NCI-H2081 treated with DMSO at 0.1 percent for 48 hours (cell line): ENCODE data around the gene S100A11.

Experiments used
- DNase-seq: peaks from one replicate; lab custom pipeline; 2025; lab: John Stamatoyannopoulos, UW

Gene S100A11

DNA sequence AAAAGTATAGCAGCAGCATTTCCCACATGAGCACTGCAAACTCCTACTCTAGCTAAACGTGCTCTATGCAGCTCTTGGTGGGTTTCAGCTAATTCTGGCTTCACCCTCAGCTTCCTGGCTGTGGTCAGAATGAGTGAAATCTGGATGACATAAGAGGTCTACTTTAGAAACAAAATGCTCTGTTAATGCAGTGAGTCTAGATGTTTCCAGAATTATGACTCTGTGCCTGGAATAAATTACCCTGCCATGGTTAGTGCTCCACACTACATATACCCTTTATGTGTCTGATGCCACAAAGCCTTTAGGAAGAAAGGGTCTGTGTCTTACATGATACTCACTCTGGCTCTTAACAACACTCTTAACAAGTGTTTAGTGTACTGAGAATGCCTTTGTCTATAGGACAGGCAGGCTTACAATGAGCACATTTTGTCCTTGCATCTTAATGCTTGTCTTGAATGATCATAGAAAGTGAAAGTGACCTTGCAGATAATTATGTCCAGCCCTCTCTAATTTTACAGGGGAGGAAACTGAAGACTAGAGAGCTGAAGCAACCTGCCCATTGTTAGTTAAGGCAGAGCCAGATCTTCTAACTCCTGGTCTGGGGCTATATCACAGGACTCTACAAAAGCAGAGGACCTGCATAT, 52.4 kb downstream of the S100A11 start:
- no peak for DNase-seq
